KOPT-K1 (cell line): ENCODE measurements around the gene KRT23.
"Not testable (repeated sequence)": the region's sequence is repeated elsewhere in the genome, so short reads cannot be mapped to it uniquely, and the experiment has no call there.

Experiments used
- H3K27ac ChIP-seq: fragments of 200-600 bp; sonication (generic); 2 replicates; pipeline ENCODE4 v1.5.1; 2016; ENCODE audit warnings: antibody characterized with exemption, mild to moderate bottlenecking, low read depth, low read length; ENCODE audit not compliant: poor library complexity, severe bottlenecking
- H3K36me3 ChIP-seq: fragments of 200-600 bp; sonication (generic); 2 replicates; pipeline ENCODE4 v1.5.1; 2017; ENCODE audit warnings: antibody characterized with exemption, mild to moderate bottlenecking, low read length, moderate library complexity; ENCODE audit not compliant: insufficient read depth
- H3K9me3 ChIP-seq: fragments of 200-600 bp; sonication (generic); 2 replicates; pipeline ENCODE4 v1.5.1; 2017; ENCODE audit warnings: antibody characterized with exemption, low read length, mild to moderate bottlenecking; ENCODE audit not compliant: insufficient read depth, poor library complexity, severe bottlenecking

KRT23 gene

DNA sequence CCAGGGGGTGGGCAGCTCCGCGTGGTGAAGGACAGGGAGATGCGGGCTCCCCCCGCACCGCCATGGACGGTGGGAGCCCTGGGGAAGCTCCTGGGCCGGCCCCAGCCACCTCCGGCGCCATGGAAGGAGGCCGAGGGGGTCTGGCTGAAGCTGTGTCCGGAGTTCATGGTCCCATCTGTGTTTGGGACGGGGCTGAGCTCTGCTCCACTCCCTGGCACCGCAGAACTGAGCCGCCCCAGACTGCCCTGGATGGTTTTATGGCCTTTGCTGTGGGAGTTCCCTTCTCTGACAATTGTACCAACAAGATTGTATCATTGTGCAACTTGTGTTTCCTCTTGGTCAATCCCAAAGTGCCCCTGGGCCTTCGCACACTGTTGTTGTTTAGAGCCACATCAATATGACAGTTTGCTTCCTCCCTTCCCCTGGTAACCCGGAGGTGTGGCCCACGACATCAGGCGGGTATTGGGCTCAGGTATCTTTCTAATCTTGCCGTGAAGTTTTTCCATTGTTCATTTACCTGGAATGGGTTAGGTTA is 942 bp downstream of the KRT23 start:
- Histone ChIP-seq H3K9me3 (no peaks in the 10 kb centered on the region), H3K27ac (no peak overlapping the region), H3K36me3 (no peaks in the 10 kb centered on the region)

DNA sequence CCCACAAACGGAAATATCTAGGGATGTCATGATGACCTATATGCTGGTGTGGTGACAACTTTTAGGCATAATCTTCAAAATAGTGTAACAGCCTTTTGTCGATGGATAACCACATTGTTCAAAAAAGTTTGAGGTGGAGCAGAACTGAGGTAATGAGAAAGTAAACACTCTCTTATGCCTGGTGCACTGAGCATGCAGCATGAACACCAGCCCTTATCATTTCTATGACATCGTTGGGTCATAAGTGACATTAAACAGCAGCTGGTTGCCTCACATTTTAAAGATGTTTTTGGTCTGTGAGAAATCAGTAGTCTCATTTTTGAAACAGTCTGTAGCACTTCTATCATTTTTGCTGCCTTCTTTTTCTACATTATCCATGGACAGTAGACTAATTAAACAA is 1.8 kb downstream of the KRT23 start:
- H3K27ac ChIP-seq, result no peak overlapping the region
- no peaks in the 10 kb centered on the region for H3K9me3 ChIP-seq
- H3K36me3 ChIP-seq, result no peaks in the 10 kb centered on the region

DNA sequence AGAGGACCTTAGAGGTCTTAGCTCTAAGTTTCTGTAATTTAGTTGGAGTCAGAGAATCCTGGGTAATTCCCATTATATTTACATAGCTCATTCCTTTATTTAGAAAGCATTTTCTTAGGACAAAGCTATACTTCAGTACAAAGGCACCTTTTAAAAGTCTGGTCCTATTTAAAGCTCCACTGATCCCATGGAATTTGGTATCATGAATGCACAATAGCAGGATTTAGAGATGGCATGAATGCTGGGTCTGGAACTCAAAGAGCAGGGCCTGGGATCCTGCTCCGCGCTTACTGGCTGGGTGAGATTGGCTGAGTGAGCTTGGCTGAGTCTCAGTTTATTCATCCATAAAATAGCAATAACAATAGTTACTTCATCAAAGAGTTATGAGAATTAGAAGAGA is 4.8 kb downstream of the KRT23 start:
- Histone ChIP-seq H3K27ac (no peak overlapping the region), H3K36me3 (no peaks in the 10 kb centered on the region), H3K9me3 (no peaks in the 10 kb centered on the region)

DNA sequence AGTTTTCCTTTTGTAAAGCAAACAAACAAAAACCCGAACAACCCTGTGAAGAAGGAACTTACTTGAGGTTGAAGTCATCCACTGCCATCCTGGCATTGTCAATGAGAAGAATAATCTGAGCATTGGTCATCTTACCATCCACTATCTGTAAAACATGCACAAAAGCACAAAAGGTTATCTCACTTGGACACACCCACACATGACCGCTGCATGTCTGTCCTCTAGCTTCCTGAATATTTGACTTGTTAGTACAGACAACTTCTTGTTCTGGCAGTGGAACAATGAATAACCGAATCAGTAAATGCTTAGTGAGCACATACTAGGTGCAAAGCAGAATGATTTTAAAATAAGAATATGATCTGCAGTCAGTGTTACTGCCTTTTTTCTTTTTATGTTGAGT is 6.1 kb downstream of the KRT23 start:
- Histone ChIP-seq H3K9me3 (no peaks in the 10 kb centered on the region), H3K27ac (no peak overlapping the region), H3K36me3 (no peaks in the 10 kb centered on the region)

DNA sequence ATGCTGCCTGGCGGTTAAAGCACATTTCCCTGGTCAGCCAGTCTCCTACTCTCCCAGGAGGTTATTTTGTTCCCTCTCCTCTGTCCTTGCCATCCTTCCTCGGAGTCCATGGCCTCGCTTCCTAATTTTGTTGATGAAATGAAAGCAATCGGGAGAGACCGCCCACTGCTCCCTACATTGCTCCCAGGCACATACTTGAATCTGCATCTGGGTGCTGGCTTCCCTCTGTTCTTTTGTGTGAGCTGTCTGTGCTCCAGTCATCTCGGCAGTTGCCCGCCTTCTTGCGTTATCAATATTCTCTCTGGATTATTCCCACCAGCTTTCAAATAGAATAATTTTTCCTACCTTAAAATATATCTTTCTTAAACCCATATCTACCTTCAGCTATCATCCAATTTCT is 11.1 kb downstream of the KRT23 start:
- Histone ChIP-seq H3K9me3 (no peaks in the 10 kb centered on the region), H3K27ac (no peak overlapping the region), H3K36me3 (no peaks in the 10 kb centered on the region)

GRCh38 chr17:40922239-40922638 is 15.2 kb downstream of the KRT23 start:
- Histone ChIP-seq H3K27ac (no peak overlapping the region), H3K36me3 (no peaks in the 10 kb centered on the region), H3K9me3 (no peaks in the 10 kb centered on the region)

- H3K27ac ChIP-seq, result no peak overlapping the region
- no peaks in the 10 kb centered on the region for H3K36me3 ChIP-seq
- no peaks in the 10 kb centered on the region for H3K9me3 ChIP-seq
Measured at GRCh38 chr17:40921026-40921425, 16.4 kb downstream of the KRT23 start.

DNA sequence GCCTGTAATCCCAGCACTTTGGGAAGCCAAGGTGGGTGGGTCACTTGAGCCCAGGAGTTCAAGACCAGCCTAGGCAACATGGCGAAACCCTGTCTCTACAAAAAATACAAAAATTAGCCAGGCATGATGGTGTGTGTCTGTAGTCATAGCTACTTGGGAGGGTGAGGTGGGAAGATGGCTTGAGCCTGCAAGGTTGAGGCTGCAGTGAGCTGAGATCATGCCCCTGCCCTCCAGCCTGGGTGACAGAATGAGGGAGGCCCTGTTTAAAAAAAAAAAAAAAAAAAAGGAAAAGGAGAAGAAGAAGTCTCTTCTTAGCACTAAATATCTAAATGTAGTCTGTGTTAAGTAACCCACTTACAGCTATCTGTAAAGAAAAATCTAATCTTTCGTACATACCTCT is 20.3 kb downstream of the KRT23 start:
- not testable (repeated sequence) for H3K36me3 ChIP-seq, H3K9me3 ChIP-seq, H3K27ac ChIP-seq

DNA sequence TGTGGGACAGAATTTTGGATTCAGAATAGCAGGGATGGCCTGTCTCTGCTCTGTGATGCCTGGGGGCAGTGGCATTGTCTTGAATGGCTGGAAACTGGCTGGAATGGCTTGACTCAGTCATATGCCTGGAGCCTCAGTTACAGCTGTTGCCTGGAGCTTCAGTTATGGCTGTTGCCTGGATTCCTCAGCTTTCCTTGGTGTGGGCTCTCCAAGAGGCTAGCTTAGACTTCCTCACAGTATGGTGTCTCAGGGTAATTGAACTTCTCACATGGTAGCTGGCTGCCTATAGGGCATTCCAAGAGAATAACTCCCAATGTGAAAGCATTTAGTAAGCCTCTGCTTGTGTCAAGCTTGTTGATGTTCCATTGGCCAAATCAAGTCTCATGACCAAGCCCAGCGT is 21.1 kb downstream of the KRT23 start:
- no peak overlapping the region for H3K27ac ChIP-seq
- H3K9me3 ChIP-seq, result no peaks in the 10 kb centered on the region

GRCh38 chr17:40915721-40916256 is 21.7 kb downstream of the KRT23 start:
- Histone ChIP-seq H3K9me3 (no peaks in the 10 kb centered on the region), H3K27ac (no peak overlapping the region), H3K36me3 (no peaks in the 10 kb centered on the region)

More for the DNA sequence above, 21.1 kb downstream of the KRT23 start:
- H3K36me3 ChIP-seq, result no peaks in the 10 kb centered on the region

DNA sequence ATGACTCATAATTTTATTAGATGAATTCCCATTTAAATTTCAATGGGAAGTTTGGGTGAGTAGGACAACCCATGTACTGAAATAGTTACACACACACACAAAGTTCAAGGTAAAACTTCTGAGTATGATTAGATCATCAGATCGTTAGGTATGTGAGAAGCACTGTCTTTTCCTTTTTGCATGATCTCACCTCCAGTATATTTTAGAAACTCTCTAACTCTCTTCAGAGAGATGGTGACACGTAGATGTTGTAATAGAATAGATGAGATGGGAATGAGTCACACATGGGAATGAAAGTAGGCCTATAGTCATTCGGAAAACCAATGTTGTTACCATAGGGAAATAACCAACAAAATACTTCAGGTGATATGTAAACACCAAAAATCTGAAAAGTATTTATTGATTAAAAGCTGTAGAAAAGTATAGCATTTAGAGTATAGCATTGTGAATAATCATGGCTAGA is 22.2 kb downstream of the KRT23 start:
- Histone ChIP-seq H3K27ac (no peak overlapping the region), H3K9me3 (no peaks in the 10 kb centered on the region), H3K36me3 (no peaks in the 10 kb centered on the region)

DNA sequence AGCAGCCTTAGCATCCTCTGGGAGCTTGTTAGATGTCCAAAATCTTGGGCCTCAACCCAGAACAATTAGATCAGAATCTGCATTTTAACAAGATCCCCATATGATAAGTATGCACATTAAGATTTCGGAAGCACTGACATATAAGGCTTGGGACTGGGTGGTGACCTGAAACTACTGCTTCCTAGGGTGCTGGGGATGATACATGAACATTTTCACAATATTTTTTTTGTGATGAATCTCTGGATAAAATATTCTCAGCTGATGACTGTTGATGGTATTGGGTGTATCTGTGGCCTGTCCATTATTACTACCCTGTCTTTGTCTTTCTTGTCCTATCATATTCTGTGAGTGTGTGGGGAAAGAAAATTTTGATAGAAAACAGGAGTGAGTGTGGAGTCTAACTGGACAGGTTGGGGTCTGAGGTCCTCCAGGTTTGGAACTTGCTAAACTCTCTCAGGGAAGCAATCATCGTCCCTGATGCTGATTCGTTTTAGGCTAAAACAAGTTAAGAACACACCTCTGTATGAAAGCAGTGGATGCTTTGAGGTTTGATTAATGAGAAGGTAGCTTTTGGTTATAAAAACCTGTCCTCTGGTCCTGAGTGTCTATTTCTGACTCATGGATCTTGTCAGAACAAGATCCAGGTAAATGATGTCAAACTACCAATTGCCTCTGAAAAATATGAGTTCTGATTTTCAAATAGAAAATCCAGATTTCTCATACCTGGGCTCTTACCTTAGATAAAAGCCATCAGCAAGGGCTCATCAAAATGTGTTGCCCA is 23.2 kb downstream of the KRT23 start:
- Histone ChIP-seq H3K27ac (no peak overlapping the region), H3K36me3 (no peaks in the 10 kb centered on the region), H3K9me3 (no peaks in the 10 kb centered on the region)

- no peak overlapping the region for H3K27ac ChIP-seq
- H3K9me3 ChIP-seq, result no peaks in the 10 kb centered on the region
- H3K36me3 ChIP-seq, result no peaks in the 10 kb centered on the region
Measured at GRCh38 chr17:40912486-40913210, 24.8 kb downstream of the KRT23 start.

DNA sequence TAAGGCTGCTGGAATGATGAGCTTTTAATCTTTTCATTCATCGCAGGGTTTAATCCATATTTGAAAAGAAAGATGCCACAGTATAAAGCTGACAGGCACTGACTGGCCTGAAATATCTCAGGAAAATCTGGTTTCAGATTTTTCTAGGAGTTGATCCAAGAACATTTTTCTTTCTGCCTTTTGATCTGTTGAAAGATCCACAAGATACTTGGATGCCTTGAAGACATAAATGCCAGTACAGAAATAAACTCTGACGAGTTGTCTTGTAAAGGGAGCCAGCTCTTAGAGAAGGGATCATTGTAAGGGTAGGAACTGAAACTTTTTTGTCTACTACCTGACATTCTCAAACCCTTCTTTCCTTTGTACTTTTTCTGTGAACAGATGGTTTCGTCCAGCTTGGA is 27.0 kb downstream of the KRT23 start:
- Histone ChIP-seq H3K36me3 (no peaks in the 10 kb centered on the region), H3K9me3 (no peaks in the 10 kb centered on the region), H3K27ac (no peak overlapping the region)

DNA sequence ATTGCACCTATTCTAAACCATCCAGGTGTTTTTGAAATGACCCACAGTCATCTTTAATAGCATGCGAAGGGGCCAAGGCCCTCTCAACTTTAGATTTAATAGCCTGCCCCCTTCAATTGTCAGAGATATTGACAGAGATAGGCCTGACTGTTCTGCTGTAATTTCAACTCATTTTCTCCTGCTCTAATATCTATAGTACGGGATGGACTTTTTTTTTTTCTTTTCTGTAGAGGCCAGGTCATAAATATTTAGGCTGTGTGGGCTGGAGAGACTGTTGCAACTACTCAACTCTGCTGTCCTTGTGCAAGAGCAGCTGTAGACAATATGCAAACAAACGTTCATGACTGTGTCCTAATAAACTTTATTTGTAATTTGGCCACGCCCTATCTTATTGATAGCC is 27.7 kb downstream of the KRT23 start:
- Histone ChIP-seq H3K36me3 (no peaks in the 10 kb centered on the region), H3K9me3 (no peaks in the 10 kb centered on the region), H3K27ac (no peak overlapping the region)
